K562 (cell line): ENCODE measurements around the gene ACER1. TPM values are rescaled to one million over a fixed set of nuclear protein-coding genes. Genes with fewer than 3 reads are reported as not detected.

Source experiments
- BCL6 ChIP-seq: fragments of 250-450 bp; sonication (Bioruptor Pico); IDR thresholded peaks from 2 replicates; pipeline ENCODE4 v1.4.0; 2020
- CEBPZ ChIP-seq: fragments of 150-350 bp; IDR thresholded peaks from 2 replicates; pipeline ENCODE4 v1.6.1; 2014; ENCODE audit warnings: low read depth, mild to moderate bottlenecking, low read length, borderline replicate concordance
- CTBP1 ChIP-seq: fragments of 450-650 bp; IDR thresholded peaks from 2 replicates; pipeline ENCODE4 v1.6.1; 2016; ENCODE audit warnings: borderline replicate concordance
- ELK3 ChIP-seq: fragments of 450-650 bp; formaldehyde crosslinking; IDR thresholded peaks from 2 replicates; pipeline ENCODE4 v1.4.0; 2020; ENCODE audit warnings: mild to moderate bottlenecking
- FOXM1 ChIP-seq, 2 experiments: fragments of 450-650 bp in 1 of 2; sonication (generic) in 1 of 2; formaldehyde crosslinking in 1 of 2; IDR thresholded peaks; 2 replicates each; pipeline versions ENCODE4 v1.6.1 to v1.9.0; 2017 to 2022; ENCODE audit warnings: low read depth in 2 of 2, mild to moderate bottlenecking in 2 of 2, missing genetic modification reagents in 1 of 2, moderate library complexity in 1 of 2
- GATAD2B ChIP-seq: fragments of 450-650 bp; IDR thresholded peaks from 2 replicates; pipeline ENCODE4 v1.6.1; 2017; ENCODE audit warnings: mild to moderate bottlenecking, borderline replicate concordance
- GTF2F1 ChIP-seq: IDR thresholded peaks from 2 replicates; pipeline ENCODE4 v1.6.1; 2011; ENCODE audit warnings: low read depth, low read length, improper control_type of control experiment
- HMGXB4 ChIP-seq: sonication (generic); formaldehyde crosslinking; IDR thresholded peaks from 2 replicates; pipeline ENCODE4 v1.8.1; 2023; ENCODE audit warnings: mild to moderate bottlenecking, missing genetic modification reagents
- HOMEZ ChIP-seq: fragments of 250-450 bp; sonication (Bioruptor Pico); IDR thresholded peaks from 2 replicates; pipeline ENCODE4 v1.4.0; 2020; ENCODE audit warnings: mild to moderate bottlenecking, moderate library complexity
- JUNB ChIP-seq: fragments of 450-650 bp; formaldehyde crosslinking; conservative IDR thresholded peaks from 2 replicates; pipeline ENCODE4 v1.4.0; 2020; ENCODE audit warnings: mild to moderate bottlenecking
- MITF ChIP-seq: IDR thresholded peaks from 2 replicates; pipeline ENCODE4 v1.6.1; 2014; ENCODE audit warnings: antibody characterized with exemption
- PKNOX1 ChIP-seq: fragments of 450-650 bp; IDR thresholded peaks from 2 replicates; pipeline ENCODE4 v1.6.1; 2016
- POLR2B ChIP-seq: fragments of 450-650 bp; IDR thresholded peaks from 2 replicates; pipeline ENCODE4 v1.6.1; 2018; ENCODE audit warnings: low read depth; ENCODE audit not compliant: partially characterized antibody
- RBM17 ChIP-seq: fragments of 200-400 bp; formaldehyde crosslinking; IDR thresholded peaks from 2 replicates; pipeline ENCODE4 v1.6.1; 2017; ENCODE audit warnings: low read depth, mild to moderate bottlenecking, low read length, borderline replicate concordance
- RBM22 ChIP-seq: fragments of 200-400 bp; formaldehyde crosslinking; IDR thresholded peaks from 2 replicates; pipeline ENCODE4 v1.6.1; 2018; ENCODE audit warnings: low read length, low read depth; ENCODE audit not compliant: poor library complexity, severe bottlenecking
- TCF7L2 ChIP-seq: fragments of 150-350 bp; IDR thresholded peaks from 2 replicates; pipeline ENCODE4 v1.6.1; 2016; ENCODE audit warnings: low read depth, mild to moderate bottlenecking, low read length, moderate library complexity
- ZNF184 ChIP-seq: sonication (generic); formaldehyde crosslinking; IDR thresholded peaks from 2 replicates; pipeline ENCODE4 v1.5.0; 2020; ENCODE audit warnings: missing genetic modification reagents
- polyA plus RNA-seq, 8 experiments: library from polyadenylated mRNA; depleted of rRNA in 4 of 8; stranded (reverse) in 5 of 8; unstranded in 3 of 8; fragments of >200 nt; fragmentation: Nextera tagmentation in 2 of 8; fragmentation: Illumina TruSeq in 1 of 8; extraction: Ambion mirVana in 2 of 8; extraction: Trizol in 1 of 8; gene quantifications; 2 replicates each; pipeline versions ENCODE4 v1.2.1 to v1.2.3, GENCODE V29; 2011 to 2014; ENCODE audit warnings: inconsistent platforms in 1 of 8, missing spikeins in 1 of 8
- total RNA-seq, 7 experiments: library from RNA; depleted of rRNA in 6 of 7; stranded (reverse); fragments of >200 nt in 6 of 7; fragmentation: Illumina TruSeq in 2 of 7; extraction: Trizol in 2 of 7; gene quantifications; 2 replicates each; pipeline versions ENCODE4 v1.2.1 to v1.2.3, GENCODE V29; 2011 to 2021; ENCODE audit warnings: low replicate concordance in 1 of 7

ACER1 gene
- total and polyA plus RNA-seq, 9 of the 15 experiments (the other 6 are each of a cell fraction or from before 2014, with no cell fraction given): not detected

- TF ChIP-seq HMGXB4 (CRISPR knock-in tag) (no peak), RBM22 (no peak), ELK3 (CRISPR knock-in tag) (no peak), BCL6 (CRISPR knock-in tag) (no peak), ZNF184 (CRISPR knock-in tag) (no peak), TCF7L2 (no peak), FOXM1 (IDR thresholded peaks at IDR 0.05; ENCODE audit: low read depth) (0 out of 2 replicates have a peak, but pooled peaks have one; percentile 36), FOXM1 (CRISPR knock-in tag; IDR thresholded peaks at IDR 0.05; ENCODE audit: low read depth) (no peak), POLR2B (no peak), GATAD2B (no peak), JUNB (CRISPR knock-in tag) (no peak), GTF2F1 (no peak), CTBP1 (peak; percentile 28; the same call in 1 of the 2 replicates), HOMEZ (CRISPR knock-in tag) (no peak), PKNOX1 (peak; percentile 99), CEBPZ (peak; percentile 73; the same call in 1 of the 2 replicates), MITF (no peak), RBM17 (no peak)
These were observed 53.4 kb downstream of the ACER1 start, which contains the start of gene MLLT1 (continued) for GRCh38 chr19:6279931-6280591.
